Tongue (tissue), 2 donors: ENCODE results near the gene IL5RA. TPM values are rescaled to one million over a fixed set of nuclear protein-coding genes. Genes with fewer than 3 reads are reported as not detected.

Source experiments
- DNase-seq: peaks from one replicate; pipeline ENCODE4 v3.0.0-alpha.2; 2015
- total RNA-seq: library from RNA; depleted of rRNA; stranded (reverse); fragments of >200 nt; gene quantifications from one replicate; pipeline ENCODE4 v1.2.3, GENCODE V29; 2014

Gene IL5RA
- total RNA-seq, 1 donor from 2014 or later, result 0.31 TPM

- no peak for DNase-seq
Measured at GRCh38 chr3:3107858-3108257, 2.3 kb downstream of the IL5RA start.

GRCh38 chr3:3107181-3107580 is 3.0 kb downstream of the IL5RA start:
- DNase-seq, result no peak

DNA sequence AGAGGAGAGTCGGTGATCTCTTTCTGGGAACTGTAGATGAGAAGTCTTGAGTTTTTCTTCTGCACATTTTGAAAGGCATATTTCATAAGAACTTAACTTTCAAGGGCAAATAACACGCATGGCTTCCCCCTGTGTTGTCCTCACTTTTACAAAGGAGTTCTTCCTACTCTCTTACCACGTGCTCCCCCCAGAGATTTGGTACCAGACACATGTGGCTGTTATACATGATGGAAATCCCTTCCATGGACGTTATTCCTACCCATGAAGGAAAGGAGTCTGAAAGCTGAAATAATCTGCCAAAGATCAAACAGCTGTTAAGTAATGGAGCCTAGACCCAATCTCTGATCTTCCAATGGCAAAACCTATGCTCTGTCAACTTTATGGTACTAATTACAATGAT is 4.4 kb downstream of the IL5RA start:
- no peak for DNase-seq

GRCh38 chr3:3105246-3105645 is 4.9 kb downstream of the IL5RA start:
- no peak for DNase-seq

DNA sequence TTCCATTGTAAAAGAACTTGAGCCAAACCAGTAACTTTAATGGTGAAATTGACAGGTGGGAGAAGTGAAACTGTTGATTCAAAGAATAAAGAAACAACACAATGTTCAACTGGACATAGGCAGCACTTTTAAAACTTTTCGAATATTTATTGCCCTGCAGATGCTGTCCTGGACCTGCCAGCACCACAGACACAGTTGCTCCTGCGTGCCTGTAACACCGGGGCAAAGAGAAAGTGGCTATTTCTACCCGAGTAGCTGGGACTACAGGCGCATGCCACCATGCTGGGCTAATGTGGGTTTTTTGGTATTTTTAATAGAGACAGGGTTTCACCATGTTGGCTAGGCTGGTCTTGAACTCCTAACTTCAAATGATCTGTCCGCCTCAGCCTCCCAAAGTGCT is 7.4 kb downstream of the IL5RA start:
- DNase-seq, result no peak

DNA sequence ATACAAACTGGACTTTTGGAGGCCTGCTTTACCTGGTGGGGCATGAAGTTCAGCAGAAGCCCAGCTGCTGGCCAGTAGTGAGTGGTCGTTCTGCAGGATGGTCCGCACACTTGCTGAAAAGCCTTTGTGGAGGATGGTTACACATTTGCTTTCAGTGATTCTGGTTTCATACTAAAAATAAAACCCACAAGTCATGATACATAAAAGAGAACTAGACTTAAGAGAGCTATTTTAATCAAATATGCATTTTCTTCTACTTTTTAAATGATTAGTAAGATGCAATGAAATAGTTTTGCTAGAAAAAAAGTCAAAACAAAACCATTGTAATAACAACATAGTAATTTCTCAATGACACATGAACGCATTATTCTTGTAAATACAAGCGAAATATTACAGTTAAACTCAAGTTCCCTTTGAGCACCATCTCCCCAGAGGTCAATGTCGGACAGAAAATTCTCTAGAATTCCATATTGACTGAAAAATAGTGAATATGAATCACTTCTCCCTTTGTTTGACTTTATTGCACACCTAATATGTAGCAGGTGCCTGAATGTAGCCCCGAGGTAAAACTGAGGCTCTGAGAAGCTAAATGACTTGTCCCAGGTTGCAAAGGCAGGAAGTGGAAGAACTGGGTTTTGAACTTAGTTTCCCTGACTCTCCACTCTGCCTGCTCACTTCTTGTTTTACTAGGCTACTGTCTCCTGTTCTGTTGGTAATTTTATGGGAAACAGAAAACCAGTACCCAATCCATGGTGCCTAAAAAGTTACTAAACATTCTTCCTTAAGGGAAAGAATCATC is 8.3 kb downstream of the IL5RA start:
- DNase-seq, result no peak

DNA sequence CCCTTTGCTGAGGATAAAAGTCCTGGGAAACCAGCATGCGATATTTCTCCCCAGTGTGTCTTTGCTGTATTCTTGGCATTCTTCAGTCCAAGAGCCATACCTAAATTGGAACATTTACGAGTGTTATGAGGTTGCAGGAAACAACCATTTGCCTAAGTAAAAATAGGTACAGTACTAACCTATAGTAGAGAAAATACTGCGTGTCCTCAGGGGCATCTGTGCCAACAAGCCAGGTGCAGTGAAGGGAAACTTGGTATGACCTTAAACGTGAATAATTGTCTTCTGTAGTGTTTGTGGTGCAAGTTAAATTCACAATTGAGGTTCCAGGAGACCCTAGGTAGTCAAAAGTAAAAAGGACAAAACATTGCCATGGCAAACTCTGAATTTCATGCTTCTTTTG is 12.2 kb downstream of the IL5RA start:
- DNase-seq, result no peak

GRCh38 chr3:3089017-3089416 is 21.2 kb downstream of the IL5RA start:
- DNase-seq, result no peak

DNA sequence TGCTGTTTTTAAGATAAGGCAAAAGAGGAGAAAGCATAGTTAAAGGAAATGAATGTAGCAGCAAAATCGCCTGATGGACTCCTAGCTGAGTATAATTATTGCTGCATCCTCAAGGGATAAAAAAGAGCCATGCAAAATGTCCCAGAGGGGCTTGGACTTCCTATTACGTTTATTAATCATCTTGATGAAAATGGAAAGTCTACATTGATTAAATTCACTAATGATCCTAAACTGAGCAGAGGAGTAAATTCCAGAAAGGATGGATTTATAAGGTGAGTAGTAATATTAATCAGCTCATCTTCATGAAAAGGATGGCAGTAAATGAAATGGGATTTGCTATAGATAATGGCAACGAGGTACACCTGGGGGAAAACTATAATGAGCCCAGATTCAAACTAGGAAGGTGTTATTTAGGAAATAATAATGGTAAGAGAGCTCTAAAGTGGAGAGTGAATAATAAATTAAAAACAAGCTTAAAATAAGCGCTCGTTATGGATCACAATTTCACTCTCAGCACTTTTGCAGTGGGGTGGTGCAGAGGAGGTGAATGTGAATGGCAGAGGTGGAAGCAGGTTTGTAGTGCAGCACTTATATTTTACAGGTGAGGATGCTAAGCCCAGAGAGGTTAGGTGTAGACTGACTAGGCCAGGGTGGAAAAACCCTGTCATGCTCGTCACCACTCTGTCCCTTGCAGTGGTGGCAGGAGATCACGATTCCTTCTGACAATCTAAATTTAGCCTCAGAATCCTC is 22.3 kb downstream of the IL5RA start:
- DNase-seq, result no peak

DNA sequence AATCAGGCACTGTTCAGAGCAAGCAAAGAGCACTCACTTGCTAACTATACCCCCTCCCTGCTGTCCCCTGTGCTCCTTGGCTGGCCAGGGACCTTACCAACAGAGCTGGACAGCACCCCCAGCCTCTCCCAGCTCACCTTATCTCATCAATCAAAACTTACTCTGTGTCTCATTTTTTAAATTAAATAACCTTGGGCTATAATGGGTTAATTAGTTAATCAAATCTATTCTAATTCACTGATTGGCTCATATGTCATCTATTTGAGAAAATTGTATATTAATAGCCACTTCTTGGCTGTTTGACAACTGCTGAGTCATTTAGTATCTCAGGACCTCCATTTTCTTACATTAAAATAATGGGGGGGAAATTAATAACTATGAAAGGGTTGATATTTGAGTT is 22.9 kb downstream of the IL5RA start:
- no peak for DNase-seq

- no peak for DNase-seq
Measured at GRCh38 chr3:3086239-3086638, 23.9 kb downstream of the IL5RA start.

- DNase-seq, result no peak
Measured at GRCh38 chr3:3085782-3086181, 24.4 kb downstream of the IL5RA start.

DNA sequence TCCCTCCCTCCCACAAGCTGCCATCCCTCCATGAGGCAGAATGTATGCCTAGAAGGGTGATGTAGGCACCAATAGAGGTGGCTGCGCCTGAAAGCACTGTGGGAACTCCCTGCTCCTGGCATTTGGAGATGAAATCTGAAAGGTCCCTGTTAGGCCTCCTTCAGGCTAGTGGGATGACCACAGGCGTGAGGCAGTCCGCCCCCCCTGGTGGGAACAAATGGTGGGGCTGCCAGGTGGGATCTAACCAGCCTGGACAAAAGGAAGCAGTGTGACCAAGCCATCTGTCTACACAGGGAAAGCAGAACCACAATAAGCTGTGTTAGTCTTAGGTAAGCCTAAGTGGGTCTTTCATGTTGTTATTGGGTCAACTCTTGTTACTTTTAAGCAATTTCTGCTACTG is 25.3 kb downstream of the IL5RA start:
- no peak for DNase-seq

DNA sequence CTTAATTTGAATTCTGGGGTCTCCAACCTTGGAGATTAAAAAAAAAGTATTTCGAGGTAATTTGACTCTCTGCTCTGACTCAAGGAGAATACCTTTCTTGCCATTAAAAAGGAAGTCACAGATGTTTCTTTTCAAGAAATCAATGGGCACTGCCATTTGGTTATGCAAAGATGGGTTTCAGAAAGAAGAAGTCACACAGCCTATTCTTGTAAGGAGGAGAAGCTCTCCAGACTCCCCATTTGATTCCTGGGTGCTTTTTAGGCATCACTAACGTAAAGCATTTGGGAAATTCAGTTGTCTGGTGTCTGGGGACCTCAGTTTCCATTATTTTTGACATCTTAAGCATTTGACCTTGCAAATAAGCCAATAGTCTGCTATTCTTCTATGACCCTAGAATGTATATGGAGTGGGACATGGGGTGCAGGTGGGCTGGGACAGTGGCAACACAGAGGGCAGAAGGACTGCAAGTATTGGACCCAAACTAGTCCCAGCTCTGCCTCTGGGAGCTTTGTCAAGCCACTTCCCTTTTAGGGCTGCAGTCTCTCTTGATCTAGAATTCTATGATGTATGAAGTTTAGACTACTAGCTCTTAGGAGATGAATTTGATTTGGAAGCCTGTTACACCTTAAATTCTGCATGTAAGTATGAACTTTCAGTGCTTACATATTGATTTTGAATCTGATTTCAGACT is 27.8 kb downstream of the IL5RA start:
- DNase-seq, result no peak

- no peak for DNase-seq
Measured at GRCh38 chr3:3081381-3082233, 28.6 kb downstream of the IL5RA start.

- no peak for DNase-seq
Measured at GRCh38 chr3:3080309-3080708, 29.9 kb downstream of the IL5RA start.

DNA sequence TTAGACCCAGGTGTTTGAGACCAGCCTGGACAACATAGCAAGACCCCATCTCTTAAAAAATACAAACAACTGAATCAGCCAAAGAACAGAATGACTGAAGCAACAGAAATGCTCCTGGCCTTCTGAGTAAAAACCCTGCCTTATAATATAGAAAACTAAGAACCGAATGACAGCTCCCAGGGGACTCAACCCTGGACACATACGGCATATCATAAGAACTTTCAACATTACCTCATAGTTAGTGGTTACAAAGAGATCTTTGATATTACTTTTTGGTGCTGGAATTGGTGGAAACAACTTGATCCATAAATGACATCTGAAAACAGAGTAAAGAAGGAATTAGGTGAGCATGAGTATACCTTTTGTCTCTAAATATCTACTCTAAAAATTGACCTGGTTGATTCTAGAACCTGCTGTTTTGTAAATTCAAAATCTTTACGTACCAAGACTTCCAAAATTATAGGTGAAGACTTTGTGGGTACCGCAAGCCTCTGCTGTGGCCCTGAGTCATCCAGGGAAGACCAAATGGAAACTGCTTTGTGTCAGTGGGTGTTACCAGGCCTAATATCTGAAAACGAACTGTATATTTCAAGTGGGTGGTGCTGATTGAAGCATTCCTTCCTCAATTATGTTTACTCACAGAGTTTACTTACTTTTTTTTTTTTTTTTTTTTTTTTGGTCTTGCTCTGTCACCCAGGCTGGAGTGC is 35.5 kb downstream of the IL5RA start:
- DNase-seq, result no peak

DNA sequence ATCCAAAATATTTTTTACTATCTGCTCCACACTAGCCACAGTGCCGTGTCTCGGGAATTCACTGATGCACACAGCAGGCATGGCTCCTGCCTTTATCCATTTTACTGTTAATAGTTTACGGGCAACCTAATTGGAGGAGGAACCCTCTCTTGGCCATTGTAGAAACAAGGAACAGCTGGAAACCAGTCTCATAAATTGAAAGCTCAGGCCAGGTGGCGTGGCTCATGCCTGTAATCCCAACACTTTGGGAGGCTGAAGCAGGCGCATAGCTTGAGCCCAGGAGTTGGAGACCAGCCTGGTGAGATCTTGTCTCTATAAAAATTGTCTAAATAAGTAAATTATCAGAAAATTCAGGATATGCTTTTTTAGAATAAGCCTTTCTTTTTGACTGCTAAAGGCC is 39.0 kb downstream of the IL5RA start:
- peak; percentile 61 for DNase-seq

DNA sequence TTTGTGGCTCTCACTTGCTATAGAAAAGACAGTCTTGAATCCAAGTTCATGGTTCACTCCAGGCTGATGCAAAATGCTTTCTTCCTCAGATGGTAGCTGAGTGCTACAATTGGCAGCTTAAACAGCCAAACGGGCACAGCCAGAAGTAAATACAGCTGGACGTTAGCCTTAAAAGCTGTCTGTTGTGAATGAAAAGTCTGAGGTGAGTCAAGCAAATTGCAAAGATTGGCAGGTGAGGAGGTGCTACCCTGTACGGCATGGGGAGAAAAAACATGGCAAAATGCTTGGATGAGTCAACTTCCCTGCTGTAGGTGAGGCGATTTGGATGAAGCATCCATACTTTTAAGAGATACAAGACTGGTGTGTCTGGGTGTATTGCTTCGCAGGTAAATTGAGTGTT is 40.5 kb downstream of the IL5RA start:
- DNase-seq, result no peak

GRCh38 chr3:3068358-3068881 is 41.8 kb downstream of the IL5RA start:
- DNase-seq, result no peak

DNA sequence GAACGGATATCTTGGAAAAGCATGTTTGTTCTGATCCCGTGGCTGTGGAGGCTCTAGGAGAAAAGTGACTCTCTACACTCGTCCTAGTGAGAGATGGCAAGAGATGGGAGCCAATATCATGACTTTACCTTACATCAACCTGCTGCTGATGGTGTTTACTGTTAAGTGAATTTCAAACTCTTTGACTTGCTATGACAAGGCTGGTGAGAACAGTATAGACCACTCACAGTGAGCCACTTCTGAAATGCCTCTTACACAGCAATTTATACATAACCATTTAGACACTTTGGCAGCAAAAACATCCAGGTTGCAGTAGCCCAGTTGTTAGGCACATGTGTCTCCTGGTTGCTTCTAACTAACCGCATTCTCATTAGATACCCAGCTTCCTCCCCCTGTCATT is 43.3 kb downstream of the IL5RA start:
- DNase-seq, result no peak
